ENCODE data around the gene SERPINA9. TPM values are rescaled to one million over a fixed set of nuclear protein-coding genes. Genes with fewer than 3 reads are reported as not detected.

The SERPINA9 gene
- total and polyA plus RNA-seq, 2 of the 8 experiments (the other 6 are each of a cell fraction or from before 2014, with no cell fraction given): not detected

- ChIA-PET CTCF (ENCODE audit: partially characterized antibody) (interaction anchor here (1.3 to 3.6 kb wide), 4 partner anchors 8 to 107 kb away, joined by 3 to 14 read pairs (median 5); no protein-coding TSS in a partner anchor), POLR2A (ENCODE audit: partially characterized antibody) (no interaction called here)
- H3K4me1 ChIP-seq (replicated peaks in 1 of 4; ENCODE audit: control insufficient read depth in 3 of 4, insufficient read depth in 4 of 4, low read length in 3 of 4): no peaks in the 10 kb centered on the region
- H4K8ac ChIP-seq (ENCODE audit: extremely low read depth, insufficient read depth, low read length): no peak overlapping the region
- no peak overlapping the region for H2BK20ac ChIP-seq (ENCODE audit: low read length)
- no peak overlapping the region for H3K4ac ChIP-seq (replicated peaks; ENCODE audit: insufficient read length, low read depth, low read length)
- H3K56ac ChIP-seq (replicated peaks; ENCODE audit: insufficient read length, low read depth, low read length): no peak overlapping the region
- H3K9me3 ChIP-seq (ENCODE audit: insufficient read depth in 2 of 2, low read depth in 1 of 2, low read length in 1 of 2): peaks cover 0 to 3% of the 10 kb centered on the region in 2 experiments; a peak in 1 of 4 replicates
- no peak overlapping the region for H3K9ac ChIP-seq (replicated peaks in 1 of 4; ENCODE audit: extremely low read depth in 1 of 4, low read depth in 3 of 4, low read length in 3 of 4)
- H3K23me2 ChIP-seq (ENCODE audit: low read depth, low read length): no peaks in the 10 kb centered on the region
- H3K18ac ChIP-seq (ENCODE audit: extremely low read depth, low read length): no peak overlapping the region
- WGBS, 2 experiments (ENCODE audit: extremely low coverage in 1 of 2, insufficient coverage in 1 of 2, insufficient read length in 1 of 2, insufficient replicate concordance in 2 of 2, low coverage in 1 of 2, low lambda C conversion rate in 2 of 2, missing lambda C conversion rate in 1 of 2): 96% methylated on average over 12 of the region's 12 CpGs; no CpG with 5 or more reads in 1 of the 2 experiments
- H3K27ac ChIP-seq (ENCODE audit: low read depth, low read length): no peak overlapping the region
- no peaks in the 10 kb centered on the region for H3K79me2 ChIP-seq (ENCODE audit: control insufficient read depth in 1 of 2, insufficient read depth in 2 of 2, low read length in 2 of 2)
- H3K27me3 ChIP-seq (replicated peaks in 1 of 4; ENCODE audit: control insufficient read depth in 3 of 4, extremely low read depth in 1 of 4, insufficient read depth in 3 of 4, low read length in 3 of 4): no peaks in the 10 kb centered on the region; a peak in 1 of 7 replicates
- TF ChIP-seq YY1 (IDR thresholded peaks at IDR 0.05; ENCODE audit: low read depth, low read length) (no peak), HDAC2 (IDR thresholded peaks at IDR 0.05; ENCODE audit: borderline replicate concordance in 1 of 2, low read depth in 2 of 2, low read length in 2 of 2) (no peak), BRCA1 (IDR thresholded peaks at IDR 0.05; ENCODE audit: low read depth, low read length) (no peak), JUN (IDR thresholded peaks at IDR 0.05; ENCODE audit: low read depth, low read length) (no peak), PHF8 (conservative IDR thresholded peaks at IDR 0.05; ENCODE audit: low read depth, low read length) (no peak), USF2 (IDR thresholded peaks at IDR 0.05; ENCODE audit: low read length) (no peak), JUND (IDR thresholded peaks at IDR 0.05; ENCODE audit: low read length) (no peak), POLR2A (IDR thresholded peaks at IDR 0.05; ENCODE audit: control extremely low read depth in 1 of 2, low read depth in 2 of 2, low read length in 2 of 2) (no peak), SP1 (IDR thresholded peaks at IDR 0.05; ENCODE audit: low read depth, low read length) (no peak), RBBP5 (IDR thresholded peaks at IDR 0.05; ENCODE audit: borderline replicate concordance, low read depth, low read length) (no peak)
- H3K4me2 ChIP-seq (ENCODE audit: insufficient read depth in 1 of 2, low read depth in 2 of 2, low read length in 2 of 2): no peak overlapping the region
- no peak overlapping the region for H2BK5ac ChIP-seq (ENCODE audit: low read depth, low read length)
- no peak for DNase-seq (ENCODE audit: low read depth in 1 of 2, low spot score in 2 of 2)
- no peaks in the 10 kb centered on the region; the same call in 1 of the 2 replicates for H3K79me1 ChIP-seq (ENCODE audit: low read depth, low read length)
- no peak overlapping the region for H2AFZ ChIP-seq (ENCODE audit: low read length)
- no peak overlapping the region for H2BK120ac ChIP-seq (replicated peaks; ENCODE audit: low read depth, low read length)
- H3K4me3 ChIP-seq (ENCODE audit: extremely low read depth in 1 of 4, insufficient read depth in 2 of 4, low read depth in 3 of 4, low read length in 4 of 4): no peak overlapping the region
- H4K5ac ChIP-seq (ENCODE audit: insufficient read length, low read depth, low read length): no peak overlapping the region
- H2BK12ac ChIP-seq (ENCODE audit: low read depth, low read length): no peak overlapping the region
- H3K36me3 ChIP-seq (ENCODE audit: control insufficient read depth in 2 of 4, insufficient read depth in 4 of 4, low read length in 3 of 4): no peaks in the 10 kb centered on the region
- FAIRE-seq: no peak
- no peak overlapping the region for H2AK5ac ChIP-seq (ENCODE audit: low read depth, low read length)
- no peaks in the 10 kb centered on the region for H4K20me1 ChIP-seq (replicated peaks in 1 of 2; ENCODE audit: control insufficient read depth in 1 of 2, insufficient read depth in 2 of 2, low read length in 2 of 2)
- no peak overlapping the region for H3K14ac ChIP-seq (ENCODE audit: insufficient read length)
- H4K91ac ChIP-seq (replicated peaks; ENCODE audit: insufficient read length, low read length): no peak overlapping the region
- no peak overlapping the region for H3K23ac ChIP-seq (ENCODE audit: insufficient read length)
- no peak overlapping the region for H2BK15ac ChIP-seq (ENCODE audit: low read length)
Observed at GRCh38 chr14:94441531-94442205, 34.3 kb downstream of the SERPINA9 start.

Data from H1 (cell line).